ENCODE measurements around the gene TMEM163.

DNA sequence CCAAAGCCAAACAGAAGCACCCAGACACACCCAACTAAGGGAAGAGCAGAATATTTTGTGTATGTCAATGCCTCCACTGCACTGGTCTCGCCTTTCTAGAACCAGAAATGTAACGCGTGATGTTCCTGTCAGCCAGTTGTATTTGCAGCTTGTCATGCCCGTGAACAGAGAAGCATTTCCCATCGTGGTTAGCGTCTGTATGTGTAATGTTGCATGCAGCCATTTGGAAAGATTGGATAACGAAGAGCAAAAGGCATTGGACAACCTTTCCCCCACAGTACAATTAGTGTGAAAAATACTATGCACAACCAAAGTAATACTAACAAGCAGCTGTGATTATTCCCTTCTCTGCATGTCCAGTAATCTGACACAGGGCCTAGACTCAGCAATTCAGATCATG, 140.5 kb downstream of the TMEM163 start:
- TF ChIP-seq, protein P1, sequence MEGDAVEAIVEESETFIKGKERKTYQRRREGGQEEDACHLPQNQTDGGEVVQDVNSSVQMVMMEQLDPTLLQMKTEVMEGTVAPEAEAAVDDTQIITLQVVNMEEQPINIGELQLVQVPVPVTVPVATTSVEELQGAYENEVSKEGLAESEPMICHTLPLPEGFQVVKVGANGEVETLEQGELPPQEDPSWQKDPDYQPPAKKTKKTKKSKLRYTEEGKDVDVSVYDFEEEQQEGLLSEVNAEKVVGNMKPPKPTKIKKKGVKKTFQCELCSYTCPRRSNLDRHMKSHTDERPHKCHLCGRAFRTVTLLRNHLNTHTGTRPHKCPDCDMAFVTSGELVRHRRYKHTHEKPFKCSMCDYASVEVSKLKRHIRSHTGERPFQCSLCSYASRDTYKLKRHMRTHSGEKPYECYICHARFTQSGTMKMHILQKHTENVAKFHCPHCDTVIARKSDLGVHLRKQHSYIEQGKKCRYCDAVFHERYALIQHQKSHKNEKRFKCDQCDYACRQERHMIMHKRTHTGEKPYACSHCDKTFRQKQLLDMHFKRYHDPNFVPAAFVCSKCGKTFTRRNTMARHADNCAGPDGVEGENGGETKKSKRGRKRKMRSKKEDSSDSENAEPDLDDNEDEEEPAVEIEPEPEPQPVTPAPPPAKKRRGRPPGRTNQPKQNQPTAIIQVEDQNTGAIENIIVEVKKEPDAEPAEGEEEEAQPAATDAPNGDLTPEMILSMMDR (IDR thresholded peaks at IDR 0.05), result no peak
- no peak for TF ChIP-seq POLR2A (IDR thresholded peaks at IDR 0.05)

All from body of pancreas (tissue), 4 donors.